Neutrophil (primary cell): ENCODE measurements around the gene SCLT1.

ENCODE experiments used
- H3K27ac ChIP-seq: fragments of 200-600 bp; sonication (generic); 2 replicates; pipeline ENCODE4 v1.5.1; 2016; ENCODE audit warnings: mild to moderate bottlenecking, moderate library complexity
- H3K27me3 ChIP-seq: fragments of 200-600 bp; sonication (generic); 2 replicates; pipeline ENCODE4 v1.6.0; 2016; ENCODE audit warnings: mild to moderate bottlenecking
- H3K36me3 ChIP-seq: fragments of 200-600 bp; sonication (generic); 2 replicates; pipeline ENCODE4 v1.5.1; 2017
- H3K4me1 ChIP-seq, 2 experiments: fragments of 200-600 bp in 1 of 2; sonication (generic) in 1 of 2; 1 replicate in 1 of 2; 2 replicates in 1 of 2; pipeline versions ENCODE4 v1.5.1 to v1.6.1; 2013 to 2016; ENCODE audit warnings: low read depth in 1 of 2, low read length in 1 of 2, mild to moderate bottlenecking in 1 of 2, moderate library complexity in 1 of 2; ENCODE audit not compliant: control insufficient read depth in 1 of 2, insufficient read depth in 1 of 2
- H3K4me3 ChIP-seq, 2 experiments: fragments of 200-600 bp in 1 of 2; sonication (generic) in 1 of 2; 1 replicate in 1 of 2; 2 replicates in 1 of 2; pipeline ENCODE4 v1.5.1; 2013 to 2016; ENCODE audit warnings: low read depth in 1 of 2, low read length in 1 of 2, mild to moderate bottlenecking in 1 of 2, moderate library complexity in 1 of 2
- H3K9me3 ChIP-seq: fragments of 200-600 bp; sonication (generic); 2 replicates; pipeline ENCODE4 v1.5.1; 2016
- TF ChIP-seq, protein P1 (sequence below): fragments of 200-600 bp; sonication (generic); IDR thresholded peaks from 2 replicates; pipeline ENCODE4 v1.5.1; 2016; ENCODE audit warnings: antibody characterized with exemption

Gene SCLT1

DNA sequence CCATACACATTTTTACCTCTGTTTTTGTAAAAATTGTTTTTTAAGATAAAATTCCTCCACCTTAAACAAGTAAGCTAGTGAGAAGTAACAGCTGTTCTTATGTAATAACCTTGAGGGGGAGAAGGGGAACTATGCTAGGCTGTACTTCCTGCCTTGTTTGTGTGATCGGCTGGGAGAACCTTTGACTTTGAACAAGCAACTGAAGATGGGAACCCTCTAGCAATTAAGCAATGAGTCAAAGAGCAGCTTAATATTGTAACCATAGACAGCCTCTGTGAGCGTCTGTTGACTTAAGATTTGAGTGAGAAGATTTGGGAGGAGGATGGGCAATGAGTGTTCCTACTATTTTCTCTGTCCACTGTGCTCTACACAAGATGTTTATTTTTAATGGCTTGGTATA is 135.1 kb downstream of the SCLT1 start:
- Histone ChIP-seq H3K9me3 (no peaks in the 10 kb centered on the region), H3K4me1 (peaks cover 24 to 25% of the 10 kb centered on the region in 2 experiments), H3K36me3 (peaks cover 6% of the 10 kb centered on the region), H3K27ac (peak overlapping the region; percentile 89), H3K27me3 (no peaks in the 10 kb centered on the region), H3K4me3 (peak overlapping the region in 1 of 2 experiments; percentile 43)
- TF ChIP-seq, protein P1, sequence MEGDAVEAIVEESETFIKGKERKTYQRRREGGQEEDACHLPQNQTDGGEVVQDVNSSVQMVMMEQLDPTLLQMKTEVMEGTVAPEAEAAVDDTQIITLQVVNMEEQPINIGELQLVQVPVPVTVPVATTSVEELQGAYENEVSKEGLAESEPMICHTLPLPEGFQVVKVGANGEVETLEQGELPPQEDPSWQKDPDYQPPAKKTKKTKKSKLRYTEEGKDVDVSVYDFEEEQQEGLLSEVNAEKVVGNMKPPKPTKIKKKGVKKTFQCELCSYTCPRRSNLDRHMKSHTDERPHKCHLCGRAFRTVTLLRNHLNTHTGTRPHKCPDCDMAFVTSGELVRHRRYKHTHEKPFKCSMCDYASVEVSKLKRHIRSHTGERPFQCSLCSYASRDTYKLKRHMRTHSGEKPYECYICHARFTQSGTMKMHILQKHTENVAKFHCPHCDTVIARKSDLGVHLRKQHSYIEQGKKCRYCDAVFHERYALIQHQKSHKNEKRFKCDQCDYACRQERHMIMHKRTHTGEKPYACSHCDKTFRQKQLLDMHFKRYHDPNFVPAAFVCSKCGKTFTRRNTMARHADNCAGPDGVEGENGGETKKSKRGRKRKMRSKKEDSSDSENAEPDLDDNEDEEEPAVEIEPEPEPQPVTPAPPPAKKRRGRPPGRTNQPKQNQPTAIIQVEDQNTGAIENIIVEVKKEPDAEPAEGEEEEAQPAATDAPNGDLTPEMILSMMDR, result no peak

DNA sequence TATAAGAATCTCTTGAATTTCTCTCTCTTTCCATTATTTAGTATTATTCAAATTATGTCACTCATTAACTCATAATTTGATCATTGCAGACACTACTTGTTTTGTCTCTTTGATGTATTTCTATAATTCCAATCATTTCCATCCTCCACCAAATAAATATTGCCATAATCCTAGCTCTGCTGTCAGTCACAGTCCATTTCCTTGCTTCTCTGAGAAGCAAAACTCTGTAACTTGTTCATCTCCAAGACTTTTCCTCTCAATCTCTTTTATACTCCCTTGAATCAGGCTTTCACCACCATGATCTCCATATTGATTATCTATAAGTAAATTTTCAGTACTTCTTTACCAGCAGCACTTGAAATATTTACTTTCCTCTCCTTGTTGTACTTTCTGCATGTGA is 135.9 kb downstream of the SCLT1 start:
- TF ChIP-seq, protein P1, result no peak
- no peaks in the 10 kb centered on the region for H3K9me3 ChIP-seq

DNA sequence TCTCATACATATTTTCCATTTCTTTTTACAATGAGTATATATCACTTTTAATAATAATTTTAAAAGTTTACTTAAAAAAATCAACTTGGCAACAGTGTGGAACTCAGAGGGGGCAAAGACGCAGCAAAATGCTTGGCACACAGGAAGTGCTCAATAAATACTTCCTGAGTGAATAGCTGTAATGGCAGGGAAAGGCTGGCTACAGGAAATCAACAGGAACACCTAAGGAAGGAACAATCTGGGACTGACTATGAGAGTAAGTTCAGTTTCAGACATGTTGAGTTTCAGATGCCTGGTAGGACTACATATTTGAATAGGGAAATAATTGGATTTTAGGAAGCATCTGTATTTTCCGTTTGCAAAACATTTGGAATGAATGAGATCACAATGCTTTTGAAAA is 137.6 kb downstream of the SCLT1 start:
- H3K9me3 ChIP-seq, result no peaks in the 10 kb centered on the region
- H3K27me3 ChIP-seq, result no peaks in the 10 kb centered on the region
- peaks cover 9% of the 10 kb centered on the region for H3K36me3 ChIP-seq
- no peak overlapping the region for H3K4me3 ChIP-seq
- H3K4me1 ChIP-seq, result peaks cover 24 to 25% of the 10 kb centered on the region in 2 experiments
- H3K27ac ChIP-seq, result no peak overlapping the region
- TF ChIP-seq, protein P1, result no peak

More for the DNA sequence above, 135.9 kb downstream of the SCLT1 start:
- peak overlapping the region in 1 of 2 experiments; percentile 43 for H3K4me3 ChIP-seq
- H3K36me3 ChIP-seq, result peaks cover 6% of the 10 kb centered on the region
- H3K27me3 ChIP-seq, result no peaks in the 10 kb centered on the region
- peak overlapping the region; percentile 89 for H3K27ac ChIP-seq
- peaks cover 24 to 25% of the 10 kb centered on the region in 2 experiments for H3K4me1 ChIP-seq

DNA sequence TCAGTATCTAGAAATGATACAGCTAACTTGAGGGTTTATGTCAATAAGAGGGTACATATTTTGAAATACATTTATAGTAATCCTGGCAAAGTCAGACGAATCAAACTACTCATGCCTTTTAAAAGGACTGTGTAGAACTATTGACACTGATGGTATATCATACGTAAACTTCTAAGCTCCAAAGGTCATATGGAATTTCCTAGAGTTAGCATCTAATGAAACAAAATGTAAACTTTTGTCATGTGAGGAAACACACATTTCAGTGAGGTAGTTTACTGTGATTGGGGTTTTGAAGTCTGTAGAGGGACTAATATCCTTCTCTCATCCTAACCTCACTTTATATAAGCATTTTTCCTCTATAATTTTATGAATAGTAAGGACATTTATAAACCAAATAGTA is 138.4 kb downstream of the SCLT1 start:
- Histone ChIP-seq H3K9me3 (no peaks in the 10 kb centered on the region), H3K4me1 (peaks cover 24 to 25% of the 10 kb centered on the region in 2 experiments), H3K27ac (no peak overlapping the region), H3K4me3 (no peak overlapping the region), H3K27me3 (no peaks in the 10 kb centered on the region), H3K36me3 (peaks cover 12% of the 10 kb centered on the region)
- TF ChIP-seq, protein P1, result no peak

DNA sequence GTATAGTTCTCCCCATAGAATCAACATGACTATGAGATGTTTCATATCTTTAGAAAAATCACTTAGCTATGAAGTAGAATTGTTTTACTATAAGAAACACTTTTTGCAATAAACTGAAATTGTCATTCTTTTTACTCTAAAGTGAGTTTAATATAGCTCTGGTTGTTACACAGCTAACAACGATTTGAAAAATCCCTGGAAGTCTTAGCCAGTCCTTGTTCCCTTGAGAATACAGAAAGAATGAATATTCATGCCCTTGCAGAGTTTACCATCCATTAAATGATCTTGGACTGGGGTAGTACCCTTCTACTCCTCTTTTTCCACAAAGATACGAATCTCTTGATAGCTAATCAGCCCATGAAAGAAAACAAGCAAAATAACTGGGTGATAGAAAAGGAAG is 142.0 kb downstream of the SCLT1 start:
- Histone ChIP-seq H3K9me3 (no peaks in the 10 kb centered on the region), H3K27me3 (no peaks in the 10 kb centered on the region), H3K4me1 (peaks cover 3 to 4% of the 10 kb centered on the region in 2 experiments), H3K27ac (no peak overlapping the region), H3K36me3 (peaks cover 29% of the 10 kb centered on the region), H3K4me3 (no peak overlapping the region)
- TF ChIP-seq, protein P1, result no peak

DNA sequence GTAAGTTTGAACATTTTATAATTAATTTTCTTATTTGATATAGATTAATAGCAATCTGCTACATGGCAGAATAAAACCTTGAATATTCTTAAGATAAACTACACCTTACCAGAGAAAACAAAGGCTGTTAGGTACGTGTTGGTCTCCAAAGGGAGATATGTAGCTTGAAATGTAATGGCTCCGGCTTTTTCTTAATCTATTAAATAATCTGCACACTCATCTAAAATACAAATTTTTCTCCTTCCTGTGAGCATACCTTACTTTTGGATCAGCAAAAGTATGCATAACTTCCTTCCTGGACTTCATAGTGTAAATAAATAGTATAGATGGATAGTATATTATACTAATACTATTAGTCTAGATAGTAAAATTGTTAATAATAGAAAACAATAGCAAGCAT is 142.5 kb downstream of the SCLT1 start:
- Histone ChIP-seq H3K4me1 (peaks cover 2% of the 10 kb centered on the region in 2 experiments), H3K36me3 (peaks cover 29% of the 10 kb centered on the region), H3K4me3 (no peak overlapping the region), H3K9me3 (no peaks in the 10 kb centered on the region), H3K27me3 (no peaks in the 10 kb centered on the region), H3K27ac (no peak overlapping the region)
- TF ChIP-seq, protein P1, result no peak
